Liver (tissue), 9 donors: ENCODE measurements around the gene NKX2-1. TPM values are rescaled to one million over a fixed set of nuclear protein-coding genes. Genes with fewer than 3 reads are reported as not detected.

ENCODE experiments used
- DNase-seq: peaks from one replicate; pipeline ENCODE4 v3.0.0-alpha.2; 2017; ENCODE audit warnings: low spot score
- H3K27ac ChIP-seq, 2 donors: one replicate each; pipeline ENCODE4 v1.7.0; 2013; ENCODE audit warnings: inconsistent platforms in 2 of 2, low read length in 2 of 2, control low read depth in 1 of 2, low read depth in 1 of 2, mild to moderate bottlenecking in 1 of 2
- H3K27me3 ChIP-seq, 4 donors: one replicate each; pipeline versions ENCODE4 v1.6.1 to v1.7.0; 2013; ENCODE audit warnings: low read length in 3 of 4, inconsistent platforms in 1 of 4, mild to moderate bottlenecking in 1 of 4, moderate library complexity in 1 of 4; ENCODE audit not compliant: control insufficient read depth in 4 of 4, insufficient read depth in 4 of 4
- H3K36me3 ChIP-seq, 4 donors: one replicate each; pipeline versions ENCODE4 v1.6.1 to v1.7.0; 2013; ENCODE audit warnings: low read length in 3 of 4, mild to moderate bottlenecking in 3 of 4, low read depth in 1 of 4, moderate library complexity in 1 of 4; ENCODE audit not compliant: control insufficient read depth in 4 of 4, insufficient read depth in 3 of 4
- H3K4me1 ChIP-seq, 4 donors: one replicate each; pipeline versions ENCODE4 v1.6.1 to v1.7.0; 2013; ENCODE audit warnings: low read length in 3 of 4, mild to moderate bottlenecking in 3 of 4, moderate library complexity in 1 of 4; ENCODE audit not compliant: control insufficient read depth in 4 of 4, insufficient read depth in 4 of 4
- H3K4me3 ChIP-seq, 3 donors: one replicate each; pipeline versions ENCODE4 v1.6.1 to v1.7.0; 2013; ENCODE audit warnings: low read length in 3 of 3, control low read depth in 1 of 3, low read depth in 1 of 3, mild to moderate bottlenecking in 1 of 3
- H3K9ac ChIP-seq, 2 donors: one replicate each; pipeline ENCODE4 v1.7.0; 2013; ENCODE audit warnings: low read length in 2 of 2, mild to moderate bottlenecking in 2 of 2, moderate library complexity in 2 of 2, control low read depth in 1 of 2, low read depth in 1 of 2
- H3K9me3 ChIP-seq, 4 donors: one replicate each; pipeline versions ENCODE4 v1.6.1 to v1.7.0; 2013; ENCODE audit warnings: low read length in 3 of 4; ENCODE audit not compliant: control insufficient read depth in 4 of 4
- EGR1 ChIP-seq, 2 donors: IDR thresholded peaks; 2 replicates each; pipeline ENCODE4 v1.6.1; 2016 to 2018; ENCODE audit warnings: antibody characterized with exemption in 2 of 2, low read depth in 2 of 2
- FOXA1 ChIP-seq: IDR thresholded peaks from 2 replicates; pipeline ENCODE4 v1.6.1; 2016; ENCODE audit warnings: antibody characterized with exemption
- FOXA2 ChIP-seq: IDR thresholded peaks from 2 replicates; pipeline ENCODE4 v1.6.1; 2016; ENCODE audit warnings: antibody characterized with exemption
- GABPA ChIP-seq, 2 donors: IDR thresholded peaks in 1 of 2; conservative IDR thresholded peaks in 1 of 2; 2 replicates each; pipeline ENCODE4 v1.6.1; 2016; ENCODE audit warnings: antibody characterized with exemption in 2 of 2, mild to moderate bottlenecking in 1 of 2, moderate library complexity in 1 of 2
- HNF4A ChIP-seq, 2 donors: conservative IDR thresholded peaks; 2 replicates each; pipeline ENCODE4 v1.6.1; 2016; ENCODE audit warnings: antibody characterized with exemption in 2 of 2, mild to moderate bottlenecking in 2 of 2
- HNF4G ChIP-seq: IDR thresholded peaks from 2 replicates; pipeline ENCODE4 v1.6.1; 2016; ENCODE audit warnings: antibody characterized with exemption
- JUND ChIP-seq, 2 donors: IDR thresholded peaks; 2 replicates each; pipeline ENCODE4 v1.6.1; 2016; ENCODE audit warnings: antibody characterized with exemption in 2 of 2
- NR2F2 ChIP-seq: IDR thresholded peaks from 2 replicates; pipeline ENCODE4 v1.6.1; 2016; ENCODE audit warnings: antibody characterized with exemption
- RAD21 ChIP-seq, 2 donors: IDR thresholded peaks; 2 replicates each; pipeline ENCODE4 v1.6.1; 2016; ENCODE audit warnings: antibody characterized with exemption in 2 of 2, mild to moderate bottlenecking in 2 of 2
- RXRA ChIP-seq, 2 donors: IDR thresholded peaks; 2 replicates each; pipeline ENCODE4 v1.6.1; 2017 to 2018; ENCODE audit warnings: antibody characterized with exemption in 2 of 2, mild to moderate bottlenecking in 1 of 2
- SP1 ChIP-seq: IDR thresholded peaks from 2 replicates; pipeline ENCODE4 v1.6.1; 2018; ENCODE audit warnings: antibody characterized with exemption, mild to moderate bottlenecking
- TAF1 ChIP-seq: conservative IDR thresholded peaks from 2 replicates; pipeline ENCODE4 v1.6.1; 2016; ENCODE audit warnings: antibody characterized with exemption, mild to moderate bottlenecking
- YY1 ChIP-seq: IDR thresholded peaks from 2 replicates; pipeline ENCODE4 v1.6.1; 2016; ENCODE audit warnings: antibody characterized with exemption, mild to moderate bottlenecking
- ZBTB33 ChIP-seq: IDR thresholded peaks from 2 replicates; pipeline ENCODE4 v1.6.1; 2016; ENCODE audit warnings: antibody characterized with exemption
- WGBS: extraction: QIAGEN DNeasy Blood & Tissue Kit; methylation state at CpG from one replicate; pipeline ENCODE4 v1.1.7; 2013; 5-methylcytosine and 5-hydroxymethylcytosine counted together
- polyA plus RNA-seq, 2 donors: library from polyadenylated mRNA; stranded (reverse) in 1 of 2; unstranded in 1 of 2; fragments of 200-250 nt in 1 of 2; fragments of >200 nt in 1 of 2; fragmentation: Nextera tagmentation in 1 of 2; extraction: Ambion mirVana in 1 of 2; gene quantifications; one replicate each; pipeline versions ENCODE4 v1.2.1 to v1.2.3, GENCODE V29; 2013 to 2015
- total RNA-seq, 2 donors: library from RNA; depleted of rRNA; stranded (reverse); fragments of >200 nt; gene quantifications; one replicate each; pipeline ENCODE4 v1.2.3, GENCODE V29; 2014
- TF ChIP-seq, protein P1 (sequence below): IDR thresholded peaks from 2 replicates; pipeline ENCODE4 v1.6.1; 2016; ENCODE audit warnings: antibody characterized with exemption
- TF ChIP-seq, protein P2 (sequence below): fragments of 150-350 bp; IDR thresholded peaks from 2 replicates; pipeline ENCODE4 v1.5.1; 2017; ENCODE audit warnings: improper control_type of control experiment, low read depth, low read length; ENCODE audit not compliant: missing input control
- TF ChIP-seq, protein P3 (sequence below): IDR thresholded peaks from 2 replicates; pipeline ENCODE4 v1.6.1; 2016; ENCODE audit warnings: antibody characterized with exemption, mild to moderate bottlenecking
- donor health status: healthy.
- donor health status: healthy.
- donor health status: healthy.
- donor health status: healthy.
- donor health status: healthy.

The NKX2-1 gene
- total and polyA plus RNA-seq, 4 donors: not detected

GRCh38 chr14:36493761-36494160, 26.3 kb downstream of the NKX2-1 start:
- TF ChIP-seq EGR1 (IDR thresholded peaks at IDR 0.05; ENCODE audit: low read depth in 2 of 2): no peak
- TF ChIP-seq TAF1: no peak
- TF ChIP-seq HNF4G: no peak
- no peak for TF ChIP-seq SP1
- TF ChIP-seq RXRA (IDR thresholded peaks at IDR 0.05): no peak
- TF ChIP-seq, protein P1, sequence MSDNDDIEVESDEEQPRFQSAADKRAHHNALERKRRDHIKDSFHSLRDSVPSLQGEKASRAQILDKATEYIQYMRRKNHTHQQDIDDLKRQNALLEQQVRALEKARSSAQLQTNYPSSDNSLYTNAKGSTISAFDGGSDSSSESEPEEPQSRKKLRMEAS: no peak
- no peak for TF ChIP-seq HNF4A (conservative IDR thresholded peaks at IDR 0.05)
- 28% methylated on average over 3 of the region's 3 CpGs for WGBS
- DNase-seq: no peak

GRCh38 chr14:36485773-36486172, 34.3 kb downstream of the NKX2-1 start:
- DNase-seq: no peak
- H3K27me3 ChIP-seq: peaks cover 0 to 14% (median 0%) of the 10 kb centered on the region in 4 donors

More at GRCh38 chr14:36493761-36494160, 26.3 kb downstream of the NKX2-1 start:
- Histone ChIP-seq H3K4me3 (no peak overlapping the region), H3K36me3 (no peaks in the 10 kb centered on the region), H3K27me3 (peaks cover 0 to 32% (median 7%) of the 10 kb centered on the region in 4 donors), H3K9me3 (no peaks in the 10 kb centered on the region), H3K9ac (no peak overlapping the region), H3K27ac (no peak overlapping the region), H3K4me1 (no peaks in the 10 kb centered on the region)

More at GRCh38 chr14:36485773-36486172, 34.3 kb downstream of the NKX2-1 start:
- no peak overlapping the region for H3K27ac ChIP-seq
- no peaks in the 10 kb centered on the region for H3K36me3 ChIP-seq
- TF ChIP-seq TAF1 (no peak), HNF4A (conservative IDR thresholded peaks at IDR 0.05) (no peak), FOXA1 (no peak), RXRA (IDR thresholded peaks at IDR 0.05) (no peak), NR2F2 (no peak), FOXA2 (no peak), JUND (IDR thresholded peaks at IDR 0.05) (no peak), RAD21 (IDR thresholded peaks at IDR 0.05) (no peak), ZBTB33 (no peak), YY1 (no peak), GABPA (IDR thresholded peaks at IDR 0.05 in 1 of 2, conservative IDR thresholded peaks at IDR 0.05 in 1 of 2) (no peak), EGR1 (IDR thresholded peaks at IDR 0.05; ENCODE audit: low read depth in 2 of 2) (no peak), SP1 (no peak)
- TF ChIP-seq, protein P2, sequence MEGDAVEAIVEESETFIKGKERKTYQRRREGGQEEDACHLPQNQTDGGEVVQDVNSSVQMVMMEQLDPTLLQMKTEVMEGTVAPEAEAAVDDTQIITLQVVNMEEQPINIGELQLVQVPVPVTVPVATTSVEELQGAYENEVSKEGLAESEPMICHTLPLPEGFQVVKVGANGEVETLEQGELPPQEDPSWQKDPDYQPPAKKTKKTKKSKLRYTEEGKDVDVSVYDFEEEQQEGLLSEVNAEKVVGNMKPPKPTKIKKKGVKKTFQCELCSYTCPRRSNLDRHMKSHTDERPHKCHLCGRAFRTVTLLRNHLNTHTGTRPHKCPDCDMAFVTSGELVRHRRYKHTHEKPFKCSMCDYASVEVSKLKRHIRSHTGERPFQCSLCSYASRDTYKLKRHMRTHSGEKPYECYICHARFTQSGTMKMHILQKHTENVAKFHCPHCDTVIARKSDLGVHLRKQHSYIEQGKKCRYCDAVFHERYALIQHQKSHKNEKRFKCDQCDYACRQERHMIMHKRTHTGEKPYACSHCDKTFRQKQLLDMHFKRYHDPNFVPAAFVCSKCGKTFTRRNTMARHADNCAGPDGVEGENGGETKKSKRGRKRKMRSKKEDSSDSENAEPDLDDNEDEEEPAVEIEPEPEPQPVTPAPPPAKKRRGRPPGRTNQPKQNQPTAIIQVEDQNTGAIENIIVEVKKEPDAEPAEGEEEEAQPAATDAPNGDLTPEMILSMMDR: no peak
- TF ChIP-seq, protein P1: no peak
- TF ChIP-seq, protein P3, sequence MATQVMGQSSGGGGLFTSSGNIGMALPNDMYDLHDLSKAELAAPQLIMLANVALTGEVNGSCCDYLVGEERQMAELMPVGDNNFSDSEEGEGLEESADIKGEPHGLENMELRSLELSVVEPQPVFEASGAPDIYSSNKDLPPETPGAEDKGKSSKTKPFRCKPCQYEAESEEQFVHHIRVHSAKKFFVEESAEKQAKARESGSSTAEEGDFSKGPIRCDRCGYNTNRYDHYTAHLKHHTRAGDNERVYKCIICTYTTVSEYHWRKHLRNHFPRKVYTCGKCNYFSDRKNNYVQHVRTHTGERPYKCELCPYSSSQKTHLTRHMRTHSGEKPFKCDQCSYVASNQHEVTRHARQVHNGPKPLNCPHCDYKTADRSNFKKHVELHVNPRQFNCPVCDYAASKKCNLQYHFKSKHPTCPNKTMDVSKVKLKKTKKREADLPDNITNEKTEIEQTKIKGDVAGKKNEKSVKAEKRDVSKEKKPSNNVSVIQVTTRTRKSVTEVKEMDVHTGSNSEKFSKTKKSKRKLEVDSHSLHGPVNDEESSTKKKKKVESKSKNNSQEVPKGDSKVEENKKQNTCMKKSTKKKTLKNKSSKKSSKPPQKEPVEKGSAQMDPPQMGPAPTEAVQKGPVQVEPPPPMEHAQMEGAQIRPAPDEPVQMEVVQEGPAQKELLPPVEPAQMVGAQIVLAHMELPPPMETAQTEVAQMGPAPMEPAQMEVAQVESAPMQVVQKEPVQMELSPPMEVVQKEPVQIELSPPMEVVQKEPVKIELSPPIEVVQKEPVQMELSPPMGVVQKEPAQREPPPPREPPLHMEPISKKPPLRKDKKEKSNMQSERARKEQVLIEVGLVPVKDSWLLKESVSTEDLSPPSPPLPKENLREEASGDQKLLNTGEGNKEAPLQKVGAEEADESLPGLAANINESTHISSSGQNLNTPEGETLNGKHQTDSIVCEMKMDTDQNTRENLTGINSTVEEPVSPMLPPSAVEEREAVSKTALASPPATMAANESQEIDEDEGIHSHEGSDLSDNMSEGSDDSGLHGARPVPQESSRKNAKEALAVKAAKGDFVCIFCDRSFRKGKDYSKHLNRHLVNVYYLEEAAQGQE: no peak
- no peak overlapping the region for H3K9ac ChIP-seq
- WGBS: 74% methylated on average over 2 of the region's 2 CpGs
- no peaks in the 10 kb centered on the region for H3K9me3 ChIP-seq
- no peaks in the 10 kb centered on the region for H3K4me1 ChIP-seq
- no peak overlapping the region for H3K4me3 ChIP-seq
